Measurements from ENCODE around the gene CFDP1.
"Not testable (repeated sequence)": the region's sequence is repeated elsewhere in the genome, so short reads cannot be mapped to it uniquely, and the experiment has no call there.

Gene CFDP1

DNA sequence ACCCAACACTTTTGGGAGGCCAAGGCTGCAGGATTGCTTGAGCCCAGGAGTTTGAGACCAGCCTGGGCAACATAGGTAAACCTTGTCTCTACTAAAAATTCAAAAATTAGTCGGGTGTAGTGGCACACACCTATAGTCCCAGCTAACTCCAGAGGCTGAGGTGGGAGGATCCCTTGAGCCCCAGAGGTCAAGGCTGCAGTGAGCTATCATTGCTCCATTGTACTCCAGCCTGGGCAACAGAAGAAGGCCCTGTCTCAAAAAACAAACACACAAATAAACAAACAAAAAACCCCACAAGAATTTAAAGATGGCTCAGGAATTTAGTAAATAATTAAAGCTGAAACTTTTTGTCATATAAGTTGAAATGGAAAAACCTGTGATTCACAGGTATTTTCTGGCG, 33.5 kb upstream of the CFDP1 start:
- no peak for DNase-seq
- Histone ChIP-seq H3K4me3 (no peak overlapping the region), H3K36me3 (no peaks in the 10 kb centered on the region), H3K27me3 (no peaks in the 10 kb centered on the region), H3K4me1 (peaks cover 0 to 17% (median 7%) of the 10 kb centered on the region in 4 donors), H3K27ac (no peak overlapping the region), H3K9me3 (no peaks in the 10 kb centered on the region)
- intact Hi-C loops (cut with DNase I; ENCODE audit: low total_unique reads), result no loop called here
- TF ChIP-seq, protein P1, sequence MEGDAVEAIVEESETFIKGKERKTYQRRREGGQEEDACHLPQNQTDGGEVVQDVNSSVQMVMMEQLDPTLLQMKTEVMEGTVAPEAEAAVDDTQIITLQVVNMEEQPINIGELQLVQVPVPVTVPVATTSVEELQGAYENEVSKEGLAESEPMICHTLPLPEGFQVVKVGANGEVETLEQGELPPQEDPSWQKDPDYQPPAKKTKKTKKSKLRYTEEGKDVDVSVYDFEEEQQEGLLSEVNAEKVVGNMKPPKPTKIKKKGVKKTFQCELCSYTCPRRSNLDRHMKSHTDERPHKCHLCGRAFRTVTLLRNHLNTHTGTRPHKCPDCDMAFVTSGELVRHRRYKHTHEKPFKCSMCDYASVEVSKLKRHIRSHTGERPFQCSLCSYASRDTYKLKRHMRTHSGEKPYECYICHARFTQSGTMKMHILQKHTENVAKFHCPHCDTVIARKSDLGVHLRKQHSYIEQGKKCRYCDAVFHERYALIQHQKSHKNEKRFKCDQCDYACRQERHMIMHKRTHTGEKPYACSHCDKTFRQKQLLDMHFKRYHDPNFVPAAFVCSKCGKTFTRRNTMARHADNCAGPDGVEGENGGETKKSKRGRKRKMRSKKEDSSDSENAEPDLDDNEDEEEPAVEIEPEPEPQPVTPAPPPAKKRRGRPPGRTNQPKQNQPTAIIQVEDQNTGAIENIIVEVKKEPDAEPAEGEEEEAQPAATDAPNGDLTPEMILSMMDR (IDR thresholded peaks at IDR 0.05), result no peak

DNA sequence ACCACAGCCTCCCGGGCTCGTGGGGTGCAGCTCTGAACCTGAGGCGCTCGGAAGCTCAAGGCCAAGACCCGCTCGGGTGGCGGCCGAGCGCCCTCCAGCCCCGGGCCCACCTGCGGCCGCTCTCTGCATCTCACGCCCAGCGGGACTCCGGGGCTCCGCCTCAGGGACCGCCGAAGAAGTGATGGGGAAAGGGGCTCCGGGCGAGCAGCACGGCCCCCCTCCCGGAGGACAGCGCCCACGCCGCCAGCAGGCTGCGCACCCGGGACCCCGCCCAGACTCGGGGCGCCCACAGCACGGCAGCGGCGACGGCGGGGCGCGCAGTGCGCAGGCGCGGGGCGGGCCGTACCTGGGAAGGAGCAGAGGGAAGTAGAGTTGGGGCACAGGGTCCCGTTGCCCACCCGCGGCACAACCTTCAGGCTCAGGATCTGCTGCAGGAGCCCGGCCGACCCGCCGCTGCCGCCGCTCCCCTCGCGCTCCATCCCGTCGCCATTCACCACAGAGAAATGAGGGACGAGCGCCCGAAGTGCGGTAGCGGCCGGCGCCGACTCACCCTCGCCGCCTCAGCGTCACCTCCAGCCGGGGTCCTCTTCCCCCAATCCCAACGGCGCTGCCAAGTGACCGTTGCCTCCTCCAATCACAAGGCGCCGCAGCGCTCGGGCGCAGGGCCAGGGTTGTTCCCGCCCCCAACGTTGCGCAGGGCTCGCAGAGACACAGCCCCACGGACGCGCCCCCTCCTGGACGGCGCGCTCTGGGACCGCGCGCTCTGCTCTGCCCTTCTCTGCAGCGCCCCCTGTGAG, 31.0 kb upstream of the CFDP1 start, which contains the start of gene TMEM170A:
Gene TMEM170A, minus strand, starts transcription at position 568 of the 797 bp plus-strand sequence. Its CDS starts 89 bp downstream, at position 479.
- Histone ChIP-seq H3K27me3 (no peaks in the 10 kb centered on the region), H3K27ac (peak within 1 kb of the TSS; percentile 91 to 93), H3K4me3 (peak within 1 kb of the TSS; percentile 68 to 92), H3K36me3 (no peaks in the 10 kb centered on the region), H3K4me1 (peaks cover 0 to 31% (median 7%) of the 10 kb centered on the region in 4 donors), H3K9me3 (no peaks in the 10 kb centered on the region)
- intact Hi-C loops (cut with DNase I; ENCODE audit: low total_unique reads), result loop anchor here (5.0 kb wide), 1 partner anchor 267 kb away; no protein-coding TSS in a partner anchor
- peak; percentile 99 to 100 for DNase-seq
- TF ChIP-seq, protein P1 (IDR thresholded peaks at IDR 0.05), result peak; percentile 100

DNA sequence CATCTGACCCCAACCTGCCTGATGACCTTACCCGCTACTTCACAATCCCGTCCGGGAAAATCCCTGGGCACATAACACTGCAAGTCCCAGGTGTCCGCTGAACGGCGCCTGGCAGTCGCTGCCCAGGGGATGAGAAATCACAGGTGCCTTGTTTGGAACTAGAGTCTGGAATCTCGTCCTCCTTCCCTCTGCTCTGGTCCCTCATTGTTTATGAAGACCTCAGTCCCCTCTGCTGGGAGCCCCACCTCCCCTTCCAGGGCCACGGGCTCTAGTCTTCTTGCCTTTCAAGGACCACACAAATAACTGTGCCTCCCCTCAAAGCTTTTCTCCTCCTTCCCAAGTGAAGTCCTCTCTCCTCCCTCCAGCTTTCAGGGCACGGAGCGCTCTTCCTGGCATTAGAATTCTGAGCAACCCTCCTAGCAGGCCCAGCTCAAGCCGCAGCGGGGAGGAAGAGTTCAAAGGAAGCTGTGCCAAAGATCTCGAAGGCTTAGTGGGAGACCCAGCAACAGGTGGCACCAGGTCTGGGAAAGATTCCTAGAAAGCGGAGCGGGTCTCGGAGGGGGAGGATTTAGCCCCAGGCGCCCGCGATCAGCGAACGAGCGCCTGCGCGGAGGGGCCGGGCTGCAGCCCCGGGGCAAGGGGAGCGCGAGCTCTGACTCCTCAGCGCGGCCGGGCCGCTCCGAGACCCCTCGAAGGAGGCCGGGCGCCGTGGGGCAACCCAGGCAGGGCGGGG, 30.3 kb upstream of the CFDP1 start:
- DNase-seq, result peak in 1 of 2 donors; percentile 67

DNA sequence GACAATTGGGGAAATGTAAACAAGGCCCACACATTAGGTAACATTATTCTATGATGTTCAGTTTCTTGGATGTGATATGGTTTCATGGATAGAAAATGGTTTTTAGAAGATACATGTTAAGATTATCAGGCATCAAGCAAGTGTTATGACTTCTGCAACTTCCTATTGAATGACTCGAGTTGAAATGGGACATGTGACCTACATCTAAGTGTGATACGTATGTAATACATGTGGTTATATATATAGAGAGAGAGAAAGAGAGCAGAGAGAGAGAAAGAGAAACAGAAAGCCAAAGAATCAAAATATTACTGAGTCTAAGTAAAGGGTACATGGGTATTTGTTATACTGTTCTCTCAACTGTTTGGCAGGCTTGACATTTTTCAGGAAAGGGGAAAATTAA, 29.5 kb upstream of the CFDP1 start:
- H3K36me3 ChIP-seq, result no peaks in the 10 kb centered on the region
- no peaks in the 10 kb centered on the region for H3K9me3 ChIP-seq
- DNase-seq, result no peak
- H3K4me3 ChIP-seq, result peak overlapping the region; percentile 68 to 92
- no peak overlapping the region for H3K27ac ChIP-seq
- no peaks in the 10 kb centered on the region for H3K27me3 ChIP-seq
- intact Hi-C loops (cut with DNase I; ENCODE audit: low total_unique reads), result loop anchor here (5.0 kb wide), 1 partner anchor 266 kb away; no protein-coding TSS in a partner anchor
- H3K4me1 ChIP-seq, result peaks cover 0 to 31% (median 7%) of the 10 kb centered on the region in 4 donors
- TF ChIP-seq, protein P1 (IDR thresholded peaks at IDR 0.05), result no peak

More for the DNA sequence above, 30.3 kb upstream of the CFDP1 start:
- Histone ChIP-seq H3K27ac (peak overlapping the region; percentile 91 to 93), H3K4me3 (peak overlapping the region; percentile 68 to 92), H3K4me1 (peaks cover 0 to 31% (median 7%) of the 10 kb centered on the region in 4 donors)
- H3K36me3 ChIP-seq, H3K27me3 ChIP-seq, H3K9me3 ChIP-seq: not testable (repeated sequence)
- intact Hi-C loops (cut with DNase I; ENCODE audit: low total_unique reads), result loop anchor here (5.0 kb wide), 1 partner anchor 266 kb away; no protein-coding TSS in a partner anchor

DNA sequence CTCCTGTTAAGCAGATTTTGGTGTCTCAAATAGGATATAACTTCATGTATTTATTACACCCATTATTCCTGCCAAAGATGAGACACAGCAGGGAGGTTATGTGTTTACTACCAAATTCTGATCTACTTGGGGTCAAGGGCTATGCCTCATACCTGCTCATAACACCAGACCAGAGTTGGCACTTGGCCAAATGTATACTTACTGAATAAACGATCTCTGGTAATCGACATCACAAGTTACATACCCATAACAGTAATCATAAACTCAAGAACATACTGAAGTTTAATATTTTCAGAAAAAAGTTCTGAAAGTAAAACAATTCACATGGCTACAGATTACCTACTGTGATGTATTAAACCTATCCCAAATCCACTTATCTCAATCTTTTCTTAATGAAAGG, 28.3 kb upstream of the CFDP1 start:
- Histone ChIP-seq H3K9me3 (no peaks in the 10 kb centered on the region), H3K36me3 (no peaks in the 10 kb centered on the region), H3K27ac (no peak overlapping the region), H3K4me3 (no peak overlapping the region), H3K27me3 (no peaks in the 10 kb centered on the region), H3K4me1 (peaks cover 0 to 31% (median 7%) of the 10 kb centered on the region in 4 donors)
- DNase-seq, result no peak
- TF ChIP-seq, protein P1 (IDR thresholded peaks at IDR 0.05), result no peak
- intact Hi-C loops (cut with DNase I; ENCODE audit: low total_unique reads), result loop anchor here (5.0 kb wide), 1 partner anchor 264 kb away; no protein-coding TSS in a partner anchor

Measured in tibial artery (tissue), 4 donors.